Colonic mucosa (tissue), 4 donors: ENCODE data around the gene ALPI. TPM values are rescaled to one million over a fixed set of nuclear protein-coding genes. Genes with fewer than 3 reads are reported as not detected.

ENCODE experiments used
- DNase-seq: peaks from one replicate; pipeline ENCODE4 v3.0.0-alpha.2; 2020
- H3K27ac ChIP-seq: fragments of 200-600 bp; one replicate; pipeline ENCODE4 v1.8.0; 2021
- H3K27me3 ChIP-seq: fragments of 200-600 bp; one replicate; pipeline ENCODE4 v1.8.0; 2021
- H3K36me3 ChIP-seq: fragments of 200-600 bp; one replicate; pipeline ENCODE4 v1.8.0; 2021
- H3K4me1 ChIP-seq: fragments of 200-600 bp; one replicate; pipeline ENCODE4 v1.8.0; 2021; ENCODE audit warnings: mild to moderate bottlenecking
- H3K4me3 ChIP-seq: fragments of 200-600 bp; one replicate; pipeline ENCODE4 v1.8.0; 2021
- H3K9ac ChIP-seq, 2 donors: one replicate each; pipeline ENCODE4 v1.7.0; 2013; ENCODE audit warnings: control low read depth in 2 of 2, low read depth in 2 of 2, low read length in 2 of 2
- H3K9me3 ChIP-seq: fragments of 200-600 bp; one replicate; pipeline ENCODE4 v1.8.0; 2021
- CTCF ChIP-seq: fragments of 200-600 bp; IDR thresholded peaks from one replicate; pipeline ENCODE4 v1.8.0; 2022; ENCODE audit warnings: antibody characterized with exemption, mild to moderate bottlenecking
- intact Hi-C: fragments of 100-400 bp; cut with DNase I; formaldehyde crosslinking; loops from one replicate; pipeline ENCODE4 v1.14.1; 2022
- total RNA-seq, 2 donors: library from RNA; stranded (reverse); fragmentation: NEBNext Ultra II Directional in 1 of 2; extraction: Animal tissue kit (Norgen Biotek cat#: 25700) in 1 of 2; gene quantifications; one replicate each; pipeline ENCODE4 v1.2.1, GENCODE V29; 2021
- donor health status: healthy.
- donor health status: DM: no; HTN: no; CAD: no.
- donor health status: DM: no; HTN: no; CAD: no.

Gene ALPI
- total RNA-seq, 2 donors from 2014 or later, result 9.4 to 27.1 TPM

DNA sequence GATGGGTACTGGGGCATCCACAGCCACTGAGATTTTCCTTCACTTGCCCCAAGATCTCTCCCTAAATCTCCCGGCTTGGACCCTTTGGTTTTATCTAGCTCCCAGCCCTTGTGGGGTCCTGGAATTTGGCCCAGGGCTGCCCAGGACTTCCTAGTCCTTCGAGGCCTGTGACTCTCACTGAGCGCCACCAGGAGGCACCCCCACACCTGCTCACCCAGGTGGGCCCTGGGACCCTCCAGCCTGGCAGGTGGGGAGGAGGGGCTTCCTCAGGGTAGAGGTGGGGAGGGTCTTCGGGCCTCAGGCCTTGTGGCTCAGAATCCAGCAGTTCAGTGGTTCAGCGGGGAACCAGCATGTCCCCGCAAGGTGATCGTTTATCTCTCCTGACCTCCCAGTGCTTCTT, 52.3 kb downstream of the ALPI start:
- TF ChIP-seq CTCF, result no peak
- H3K9ac ChIP-seq, result no peak overlapping the region
- H3K27ac ChIP-seq, result no peak overlapping the region
- no peaks in the 10 kb centered on the region for H3K36me3 ChIP-seq
- H3K4me3 ChIP-seq, result no peak overlapping the region
- no peaks in the 10 kb centered on the region for H3K4me1 ChIP-seq
- no peak for DNase-seq
- no peaks in the 10 kb centered on the region for H3K9me3 ChIP-seq
- intact Hi-C loops, result no loop called here
- H3K27me3 ChIP-seq, result peaks cover 19% of the 10 kb centered on the region

Other genes with a start within 250 kb of the ALPI start
- under 1 TPM; 0.11 to 0.37 TPM for gene ALPP, start 77.4 kb upstream of the ALPI start, total RNA-seq
- gene ALPG, start 49.3 kb upstream of the ALPI start, total RNA-seq, result 1 to 10 TPM; 1.7 to 3.3 TPM
- gene ECEL1, start 31.7 kb downstream of the ALPI start, total RNA-seq, result under 1 TPM; 0.12 to 0.40 TPM
- not detected for gene PRSS56, start 64.2 kb downstream of the ALPI start, total RNA-seq
- gene CHRND, start 70.0 kb downstream of the ALPI start, total RNA-seq, result not detected
- gene CHRNG, start 83.5 kb downstream of the ALPI start, total RNA-seq, result not detected
- gene TIGD1, start 94.4 kb downstream of the ALPI start, total RNA-seq, result 1 to 10 TPM; 3.0 to 4.4 TPM
- 100 to 1,000 TPM in 1 of 2 donors, 10 to 100 TPM in 1; 99.5 to 109 TPM for gene EIF4E2, start 94.5 kb downstream of the ALPI start, total RNA-seq
- gene EFHD1, start 177.5 kb downstream of the ALPI start, total RNA-seq, result 1 to 10 TPM; 1.4 to 3.4 TPM
- gene GIGYF2, start 241.2 kb downstream of the ALPI start, total RNA-seq, result 10 to 100 TPM; 48.8 to 49.3 TPM